GM21367 (cell line): ENCODE results near the gene FNDC3B.
"Not testable (repeated sequence)": the region's sequence is repeated elsewhere in the genome, so short reads cannot be mapped to it uniquely, and the experiment has no call there.

ENCODE experiments used
- ATAC-seq: cut with Tn5 transposase; IDR thresholded peaks from one replicate; pipeline ENCODE4 v1.9.1; 2021; ENCODE audit not compliant: unreplicated experiment

FNDC3B gene

GRCh38 chr3:172352786-172353185 lies 313.4 kb downstream of the FNDC3B start:
- no peak for ATAC-seq

GRCh38 chr3:172354931-172355499 lies 315.6 kb downstream of the FNDC3B start:
- no peak for ATAC-seq

- ATAC-seq, result no peak
Measured at GRCh38 chr3:172355836-172356235, 316.5 kb downstream of the FNDC3B start.

GRCh38 chr3:172356427-172356826 lies 317.0 kb downstream of the FNDC3B start:
- no peak for ATAC-seq

- ATAC-seq, result no peak
Measured at GRCh38 chr3:172357850-172358754, 318.7 kb downstream of the FNDC3B start.

DNA sequence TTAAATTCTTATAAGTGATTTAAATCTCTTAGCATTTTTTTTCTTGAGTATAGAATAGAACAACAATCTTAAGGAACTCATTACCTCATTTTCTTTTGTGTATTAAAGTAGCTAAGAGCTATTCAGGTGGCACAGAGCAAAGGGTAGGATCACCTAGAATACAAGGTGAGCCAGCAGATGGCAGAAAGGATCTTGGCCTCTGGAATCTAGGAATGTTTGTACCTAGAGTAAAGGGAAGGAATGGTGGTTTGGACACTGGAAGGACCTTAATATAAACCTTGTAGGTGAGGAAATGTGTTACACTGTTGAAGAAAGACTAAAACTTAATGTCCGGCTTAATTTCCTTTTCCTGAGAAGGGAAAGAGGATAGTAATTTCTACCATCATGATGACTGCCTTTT lies 319.9 kb downstream of the FNDC3B start:
- ATAC-seq, result no peak

DNA sequence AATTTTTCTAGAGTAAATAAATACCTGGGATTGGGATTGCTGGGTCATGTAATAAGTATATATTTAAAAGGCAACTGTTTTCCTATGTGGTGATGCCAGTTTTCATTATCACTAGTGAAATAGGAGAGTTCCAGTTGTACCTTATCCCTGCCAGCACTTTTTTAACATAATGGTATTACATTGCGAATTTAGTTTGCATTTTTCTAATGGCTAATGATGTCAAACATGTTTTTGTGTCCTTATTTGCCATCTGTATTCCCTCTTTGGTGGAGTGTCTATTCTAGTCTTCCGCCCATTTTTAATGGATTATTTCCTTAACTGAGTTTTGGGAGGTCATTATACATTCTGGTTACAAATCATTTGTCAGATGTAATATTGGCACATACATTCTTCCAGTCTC lies 320.6 kb downstream of the FNDC3B start:
- ATAC-seq, result no peak

- no peak for ATAC-seq
Measured at GRCh38 chr3:172362583-172362982, 323.2 kb downstream of the FNDC3B start.

DNA sequence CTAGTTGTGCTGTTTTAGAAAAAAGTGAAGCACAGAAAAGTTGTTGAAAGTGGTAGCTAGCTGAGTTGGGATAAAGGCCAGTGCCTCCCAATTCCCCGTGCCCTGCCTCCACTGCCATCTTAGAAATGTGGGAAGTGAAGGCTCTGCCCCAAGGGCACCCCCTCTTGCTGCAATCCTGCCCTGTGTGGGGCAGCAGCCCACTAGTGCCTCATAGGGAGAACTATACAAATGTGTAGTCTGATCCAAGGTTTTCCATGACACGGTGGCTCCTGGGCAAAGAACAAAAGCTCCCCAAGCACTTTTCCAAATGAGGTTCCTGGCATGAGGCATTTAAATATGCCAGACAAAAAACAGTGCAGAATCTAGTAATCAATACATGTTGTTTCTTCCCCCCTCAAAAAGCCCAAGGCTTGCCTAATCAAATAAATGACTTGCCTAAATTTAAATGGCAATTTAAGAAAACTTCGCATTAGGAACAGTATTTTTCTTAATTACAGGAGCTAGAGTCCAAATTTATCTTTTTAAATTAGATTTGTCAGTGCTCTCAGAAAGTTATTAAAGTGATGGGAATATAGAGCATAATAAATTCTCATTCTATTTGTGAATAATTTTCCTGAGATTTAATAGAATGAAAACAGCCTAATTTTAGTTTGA lies 325.1 kb downstream of the FNDC3B start:
- ATAC-seq, result no peak

DNA sequence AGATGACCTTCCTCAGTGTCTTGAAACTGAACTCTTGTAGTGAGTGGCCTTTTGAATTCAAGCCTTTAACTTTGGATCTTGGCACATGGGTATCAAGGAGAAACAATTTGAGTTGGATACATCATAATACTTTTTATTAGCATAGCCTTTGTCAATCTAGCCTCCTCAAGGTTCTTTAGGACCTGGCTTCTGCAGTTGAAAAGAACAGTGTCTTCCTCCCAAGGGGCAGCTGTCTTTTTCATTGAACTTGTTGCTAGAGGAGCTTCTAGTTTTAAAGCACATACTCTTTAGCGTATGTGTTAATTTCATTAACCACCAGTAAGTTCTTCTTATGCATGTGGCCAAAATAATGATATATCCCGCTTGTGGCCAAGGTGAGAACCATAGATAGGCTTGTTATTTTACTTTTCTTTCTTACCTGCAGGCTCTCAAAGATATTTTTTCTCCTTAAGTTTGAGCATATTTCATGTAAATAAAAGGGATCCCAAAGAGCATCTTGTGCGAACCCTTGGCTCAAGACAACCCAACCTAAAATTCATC lies 325.7 kb downstream of the FNDC3B start:
- no peak for ATAC-seq

GRCh38 chr3:172367205-172368105 lies 328.1 kb downstream of the FNDC3B start:
- no peak for ATAC-seq

DNA sequence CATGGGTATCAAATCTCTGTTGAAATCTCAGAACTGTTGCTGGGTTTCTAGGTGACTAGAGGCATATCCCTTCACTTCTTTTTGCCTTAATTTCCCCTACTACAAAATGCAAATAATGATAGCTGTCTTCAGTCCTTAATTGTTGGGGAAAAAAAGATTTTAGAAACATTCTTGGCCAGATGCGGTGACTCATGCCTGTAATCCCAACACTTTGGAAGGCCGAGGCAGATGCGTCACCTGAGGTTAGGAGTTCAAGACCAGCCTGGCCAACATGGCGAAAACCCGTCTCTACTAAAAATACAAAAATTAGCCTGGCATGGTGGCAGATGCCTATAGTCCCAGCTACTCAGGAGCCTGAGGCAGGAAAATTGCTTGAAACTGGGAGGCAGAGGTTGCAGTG lies 329.2 kb downstream of the FNDC3B start:
- not testable (repeated sequence) for ATAC-seq

DNA sequence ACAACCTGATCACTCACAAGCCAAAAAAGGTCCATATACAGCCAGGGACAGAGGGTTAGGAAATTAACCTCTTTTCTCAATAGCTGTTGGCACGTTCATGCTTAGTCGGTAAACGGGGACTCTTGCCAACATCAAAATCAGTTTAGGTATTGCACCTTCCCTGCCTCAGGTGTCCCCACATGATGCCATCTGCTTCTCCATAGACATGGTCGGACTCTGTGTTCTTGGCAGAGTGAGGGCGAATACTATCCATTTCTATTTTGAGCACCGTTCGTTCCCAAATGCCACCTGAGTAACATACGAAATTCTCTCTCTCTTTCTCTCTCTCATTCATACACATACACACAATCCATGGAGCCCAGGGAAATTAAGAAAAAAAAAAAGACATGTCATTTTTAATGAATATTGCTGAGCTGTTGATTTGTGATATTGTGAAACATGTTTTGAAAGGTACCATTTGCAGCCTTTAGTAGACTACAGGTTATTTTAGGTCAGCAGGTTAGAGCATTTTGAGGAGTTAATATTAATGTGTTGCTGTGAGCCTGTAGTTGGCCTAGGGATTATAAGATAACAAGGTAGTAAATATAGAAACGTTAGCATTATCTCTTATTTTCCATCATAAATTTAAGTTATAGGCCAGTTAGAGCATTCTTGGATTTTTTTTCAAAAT lies 330.3 kb downstream of the FNDC3B start:
- no peak for ATAC-seq

- no peak for ATAC-seq
Measured at GRCh38 chr3:172370419-172370818, 331.0 kb downstream of the FNDC3B start.

DNA sequence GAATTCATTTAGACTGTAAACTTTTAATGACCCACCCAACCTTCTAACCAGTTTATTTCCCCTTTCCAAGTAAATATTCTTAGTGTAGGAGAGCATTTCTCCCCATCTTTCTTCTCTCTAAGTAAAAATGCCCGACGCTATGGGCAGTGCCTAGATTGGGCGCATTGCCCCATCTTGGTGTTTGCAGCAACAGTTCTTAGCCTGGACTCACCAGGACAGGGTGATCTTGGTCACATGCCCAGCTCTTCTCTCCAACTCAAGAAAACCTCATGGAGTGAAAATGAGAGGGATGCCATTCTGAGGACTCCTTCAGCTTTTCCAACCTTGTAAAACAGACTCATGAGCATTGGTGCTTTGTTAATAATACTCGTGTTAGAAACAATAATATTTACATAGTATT lies 332.2 kb downstream of the FNDC3B start:
- ATAC-seq, result no peak

DNA sequence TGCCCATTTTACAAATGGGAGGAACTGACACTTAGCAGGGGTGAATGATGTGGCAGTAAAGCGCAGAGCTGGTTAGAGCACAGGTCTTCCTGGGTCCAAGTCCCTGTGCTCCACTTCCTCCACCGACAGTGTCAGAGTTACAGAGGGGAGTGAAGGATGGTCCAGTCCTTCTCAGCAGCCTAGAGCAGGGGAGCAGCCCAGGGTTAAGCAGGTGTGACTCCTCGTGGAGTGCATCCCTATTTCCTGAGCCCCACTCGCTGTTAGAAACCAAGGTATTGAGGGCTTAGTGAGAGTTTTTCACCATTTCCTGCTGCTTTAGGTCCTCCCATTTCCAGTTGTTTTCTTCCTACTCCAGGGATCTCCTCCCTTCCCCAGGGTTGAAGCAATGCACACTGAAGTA lies 333.5 kb downstream of the FNDC3B start:
- no peak for ATAC-seq

DNA sequence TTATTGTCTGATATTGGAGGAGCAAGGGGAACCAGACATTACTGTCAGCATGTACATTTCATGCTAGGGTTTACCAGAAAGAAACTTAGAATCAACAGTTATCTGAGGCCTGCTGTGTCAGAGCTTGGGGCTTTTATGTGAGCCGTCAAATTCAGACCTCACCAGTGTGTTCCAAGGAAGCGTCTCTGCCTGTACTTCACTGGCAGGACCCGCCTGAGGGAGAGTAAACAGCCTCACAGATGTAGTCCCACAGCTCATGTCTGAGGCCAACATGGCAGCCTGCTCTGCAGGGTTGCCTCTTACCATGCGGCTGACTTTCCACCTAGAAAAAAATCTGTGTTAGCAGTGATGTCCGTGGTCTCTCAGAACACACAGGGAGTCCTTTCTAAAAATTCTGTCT lies 334.5 kb downstream of the FNDC3B start:
- no peak for ATAC-seq

- no peak for ATAC-seq
Measured at GRCh38 chr3:172375206-172375850, 335.9 kb downstream of the FNDC3B start.

GRCh38 chr3:172376402-172376801 lies 337.0 kb downstream of the FNDC3B start:
- ATAC-seq, result no peak

DNA sequence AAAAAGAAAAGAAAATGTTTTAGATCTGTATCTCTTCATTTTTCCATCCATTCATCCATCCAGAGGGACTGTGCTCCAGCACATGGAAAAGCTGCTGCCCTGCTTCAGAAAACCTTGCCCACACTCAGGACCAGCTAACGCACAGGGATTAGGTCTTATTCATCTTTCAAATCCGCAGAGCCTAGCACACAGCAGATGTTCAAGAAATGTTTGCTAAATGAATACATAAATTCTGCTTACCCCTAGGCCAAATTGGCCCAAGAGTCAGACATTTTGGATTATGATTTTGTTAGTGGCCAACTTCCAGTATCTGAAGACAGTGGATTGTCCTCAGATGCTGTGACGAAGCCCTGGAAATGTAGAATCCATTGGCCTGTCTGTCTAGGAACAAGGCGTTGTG lies 337.5 kb downstream of the FNDC3B start:
- ATAC-seq, result no peak
